GM19372 (cell line): ENCODE data around the gene RFTN2.
"Not testable (repeated sequence)": the region's sequence is repeated elsewhere in the genome, so short reads cannot be mapped to it uniquely, and the experiment has no call there.

ENCODE experiments used
- ATAC-seq: cut with Tn5 transposase; IDR thresholded peaks from one replicate; pipeline ENCODE4 v1.9.1; 2021; ENCODE audit warnings: mild to moderate bottlenecking, low read depth, moderate library complexity; ENCODE audit not compliant: unreplicated experiment

Gene RFTN2

DNA sequence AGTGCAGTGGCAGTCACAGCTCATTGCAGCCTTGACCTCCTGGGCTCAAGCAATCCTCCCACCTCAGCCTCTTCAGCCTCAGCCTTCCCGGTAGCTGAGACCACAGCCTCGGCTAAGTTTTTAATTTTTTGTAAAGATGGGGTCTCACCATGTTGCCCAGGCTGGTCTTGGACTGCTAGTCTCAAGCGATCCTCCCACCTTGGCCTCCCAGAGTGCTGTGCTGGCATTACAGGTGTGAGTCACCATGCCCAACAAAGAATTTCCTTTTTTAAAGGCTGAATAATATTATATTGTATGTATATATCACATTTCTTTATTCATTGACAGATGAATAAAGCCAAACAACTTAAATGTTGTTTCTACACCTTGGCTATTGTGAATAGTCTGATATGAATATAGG is 117.0 kb downstream of the RFTN2 start:
- ATAC-seq = no peak

DNA sequence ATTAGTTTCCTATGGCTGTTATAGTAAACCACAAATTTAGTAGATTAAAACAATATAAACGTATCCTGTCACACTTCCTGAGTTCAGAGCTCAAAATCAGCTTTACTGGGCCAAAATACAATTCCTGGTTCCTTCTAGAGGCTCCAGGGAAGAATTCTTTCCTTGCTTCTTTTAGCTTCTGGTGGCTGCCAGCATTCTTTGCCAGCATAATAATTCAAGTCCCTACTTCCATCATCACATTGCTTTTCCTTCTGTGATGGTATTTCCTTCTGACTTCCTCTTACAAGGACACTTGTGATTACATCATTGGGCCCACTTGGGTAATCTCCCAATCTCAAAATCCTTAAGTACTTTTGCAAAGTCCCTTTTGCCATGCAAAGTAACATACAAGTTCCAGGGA is 118.9 kb downstream of the RFTN2 start:
- no peak for ATAC-seq

DNA sequence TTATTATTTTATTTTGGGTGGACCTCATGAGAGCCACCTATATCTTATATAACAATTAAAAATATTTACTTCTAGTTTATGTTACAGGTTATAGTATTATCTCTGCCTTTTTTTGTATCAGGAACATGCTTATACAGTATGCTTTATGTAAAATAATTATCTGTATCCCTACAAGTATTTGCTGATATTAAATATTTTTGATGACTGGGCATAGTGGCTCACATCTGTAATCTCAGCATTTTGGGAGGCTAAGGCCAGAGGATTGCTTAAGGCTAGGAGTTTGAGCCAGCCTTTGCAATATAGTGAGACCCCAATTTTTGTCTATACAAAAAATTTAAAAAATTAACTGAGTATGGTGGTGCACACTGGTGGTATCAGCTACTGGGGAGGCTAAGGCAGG is 119.9 kb downstream of the RFTN2 start:
- no peak for ATAC-seq

DNA sequence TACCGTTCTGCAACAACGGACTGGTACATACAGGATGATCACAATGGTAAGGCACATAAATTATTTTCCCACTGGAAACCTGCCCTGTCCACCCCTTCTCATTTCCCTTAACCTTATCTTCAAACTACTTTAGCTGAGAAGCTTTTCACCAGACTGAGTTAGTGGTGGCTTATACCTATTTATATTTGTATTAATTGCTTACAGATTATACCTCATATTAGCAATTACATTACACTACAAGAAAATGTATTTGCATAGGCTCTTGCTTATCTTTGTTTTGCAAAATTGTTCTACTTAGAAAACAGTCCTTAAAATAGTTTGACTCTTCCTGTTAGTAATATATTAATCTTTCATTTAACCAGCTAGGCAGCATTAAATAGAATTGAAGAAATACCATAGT is 124.1 kb downstream of the RFTN2 start:
- ATAC-seq = not testable (repeated sequence)

DNA sequence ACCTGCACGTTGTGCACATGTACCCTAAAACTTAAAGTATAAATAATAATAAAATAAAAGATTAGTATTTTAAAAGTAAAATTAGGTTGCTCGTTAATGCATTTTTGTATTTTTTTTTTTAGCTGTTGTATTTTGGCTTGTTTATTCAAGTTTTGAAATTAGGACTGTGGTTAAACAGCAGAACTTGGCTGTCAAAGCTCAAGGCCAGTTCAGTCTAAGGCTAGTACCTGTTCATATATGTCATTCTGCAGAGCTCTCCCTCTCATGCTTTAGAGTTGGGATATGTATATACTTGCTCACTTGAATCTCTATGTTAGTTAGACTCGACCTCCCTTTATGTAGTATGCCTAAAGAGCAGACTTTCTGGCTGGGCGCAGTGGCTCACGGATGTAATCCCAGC is 126.8 kb downstream of the RFTN2 start:
- no peak for ATAC-seq

DNA sequence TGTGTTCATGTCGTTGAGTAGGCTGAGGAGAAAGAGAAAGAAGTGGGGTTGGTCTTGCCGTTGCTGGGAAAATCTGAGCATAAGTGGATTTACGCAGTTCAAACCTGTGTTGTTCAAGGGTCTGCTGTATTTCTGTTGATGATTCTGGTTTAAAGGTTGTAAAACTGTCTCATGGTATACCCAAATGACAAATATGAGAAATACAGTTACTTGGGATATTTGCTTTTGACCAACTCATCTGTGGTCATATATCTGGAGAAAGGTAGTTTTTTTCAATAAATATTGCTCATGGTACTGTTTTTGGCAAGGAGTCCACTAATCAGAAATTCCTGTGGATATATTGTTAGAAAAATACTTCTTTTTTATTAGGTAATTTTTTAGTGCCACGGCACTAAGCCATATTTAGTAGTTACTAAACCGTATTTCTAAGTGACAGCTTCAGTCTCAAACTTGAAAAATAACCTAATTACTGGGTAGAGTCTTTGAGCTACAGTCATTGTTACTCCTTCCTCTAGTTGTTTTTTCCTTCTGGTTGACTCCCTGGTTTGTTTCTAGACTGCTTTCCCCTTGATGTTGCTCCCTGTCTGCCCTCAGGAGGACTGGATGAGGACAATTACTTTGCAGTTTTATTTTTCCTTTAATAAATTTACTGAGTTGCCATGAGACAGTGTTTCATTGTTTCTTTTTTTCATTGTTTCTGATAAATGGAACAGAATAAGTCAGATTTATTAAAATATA is 128.1 kb downstream of the RFTN2 start:
- ATAC-seq = no peak

DNA sequence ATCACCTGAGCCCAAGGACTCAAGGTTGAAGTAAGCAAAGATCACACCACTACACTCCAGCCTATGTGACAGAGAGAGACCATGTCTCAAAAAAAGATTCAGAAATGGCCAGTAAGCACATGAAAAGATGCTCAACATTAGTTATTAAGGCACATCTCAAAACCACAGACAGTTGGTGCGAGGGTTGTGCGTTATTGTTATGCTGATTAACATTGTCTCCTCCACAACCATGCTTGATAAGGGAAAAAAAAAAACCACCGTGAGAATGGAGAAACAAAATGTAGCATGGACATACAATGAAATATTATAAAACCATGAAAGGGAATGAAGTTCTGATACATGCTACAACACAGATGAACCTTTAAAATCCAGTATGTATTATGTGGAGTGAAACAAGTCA is 132.2 kb downstream of the RFTN2 start:
- no peak for ATAC-seq

DNA sequence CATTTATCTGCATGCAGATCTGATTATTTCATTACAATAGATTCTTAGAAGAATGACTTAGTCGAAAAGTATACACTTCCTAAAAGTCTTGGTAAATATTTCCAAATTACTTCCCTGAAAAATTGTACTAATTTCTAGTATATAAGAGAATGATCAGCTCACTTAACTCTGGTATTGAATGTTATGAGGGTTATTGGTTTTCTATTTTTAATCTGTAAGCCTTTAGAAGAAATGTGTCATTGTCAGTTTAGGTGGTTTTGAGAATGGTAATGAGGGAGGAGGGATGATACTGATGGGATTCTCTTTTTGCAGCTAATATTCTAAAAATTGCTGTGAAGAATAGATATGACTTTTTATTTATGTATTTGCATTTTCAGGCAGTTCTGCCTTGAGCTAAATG is 135.7 kb downstream of the RFTN2 start:
- ATAC-seq = no peak

DNA sequence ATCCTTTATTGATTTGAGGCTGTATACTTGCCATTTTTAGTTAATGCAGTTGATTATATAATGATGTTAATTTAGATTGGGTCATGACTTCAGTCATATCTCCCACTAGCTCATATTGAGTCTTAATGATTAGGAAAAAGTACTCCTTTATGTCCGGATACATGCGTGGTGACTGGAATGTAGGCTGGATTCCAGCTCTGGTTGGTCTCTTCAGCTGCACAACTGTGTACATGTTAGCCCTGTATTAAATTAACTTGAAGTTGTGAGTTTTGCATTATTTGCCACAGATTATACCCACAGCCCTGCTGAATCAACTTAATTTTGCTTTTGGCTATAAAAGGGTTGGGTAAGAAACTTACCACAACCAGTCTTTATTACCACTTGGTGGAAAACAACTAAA is 137.0 kb downstream of the RFTN2 start:
- ATAC-seq = no peak
